HEK293T (cell line): ENCODE data around the gene TBX18.

Experiments
- CTBP1 ChIP-seq: fragments of 450-650 bp; IDR thresholded peaks from 2 replicates; pipeline ENCODE4 v1.6.1; 2016; ENCODE audit warnings: borderline replicate concordance
- TF ChIP-seq, protein P1 (sequence below): fragments of 450-650 bp; IDR thresholded peaks from 2 replicates; pipeline ENCODE4 v1.6.1; 2016

DNA sequence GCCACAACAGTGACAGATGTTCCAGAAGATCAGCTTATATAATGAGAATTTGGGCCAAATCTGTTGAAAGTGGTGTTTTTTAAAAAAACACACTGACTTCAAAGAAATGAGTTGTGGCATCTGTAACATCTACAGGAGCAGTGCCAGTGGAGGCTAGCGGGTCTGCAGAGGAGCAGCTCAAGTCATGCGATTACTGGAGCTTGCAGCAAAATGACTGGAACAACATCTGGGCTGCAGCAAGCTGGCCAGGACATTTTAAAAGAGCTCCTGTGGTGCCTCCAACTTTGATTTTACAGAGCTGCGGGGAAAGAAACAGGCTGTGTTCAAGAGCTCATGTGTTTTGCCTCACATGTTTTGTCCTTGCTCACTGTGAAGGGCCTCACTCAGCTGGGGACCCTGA, 57.2 kb downstream of the TBX18 start:
- TF ChIP-seq, protein P1, sequence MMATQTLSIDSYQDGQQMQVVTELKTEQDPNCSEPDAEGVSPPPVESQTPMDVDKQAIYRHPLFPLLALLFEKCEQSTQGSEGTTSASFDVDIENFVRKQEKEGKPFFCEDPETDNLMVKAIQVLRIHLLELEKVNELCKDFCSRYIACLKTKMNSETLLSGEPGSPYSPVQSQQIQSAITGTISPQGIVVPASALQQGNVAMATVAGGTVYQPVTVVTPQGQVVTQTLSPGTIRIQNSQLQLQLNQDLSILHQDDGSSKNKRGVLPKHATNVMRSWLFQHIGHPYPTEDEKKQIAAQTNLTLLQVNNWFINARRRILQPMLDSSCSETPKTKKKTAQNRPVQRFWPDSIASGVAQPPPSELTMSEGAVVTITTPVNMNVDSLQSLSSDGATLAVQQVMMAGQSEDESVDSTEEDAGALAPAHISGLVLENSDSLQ, result no peak
- no peak for TF ChIP-seq CTBP1
